Measurements from ENCODE around the gene BHLHE40.

BHLHE40 gene

DNA sequence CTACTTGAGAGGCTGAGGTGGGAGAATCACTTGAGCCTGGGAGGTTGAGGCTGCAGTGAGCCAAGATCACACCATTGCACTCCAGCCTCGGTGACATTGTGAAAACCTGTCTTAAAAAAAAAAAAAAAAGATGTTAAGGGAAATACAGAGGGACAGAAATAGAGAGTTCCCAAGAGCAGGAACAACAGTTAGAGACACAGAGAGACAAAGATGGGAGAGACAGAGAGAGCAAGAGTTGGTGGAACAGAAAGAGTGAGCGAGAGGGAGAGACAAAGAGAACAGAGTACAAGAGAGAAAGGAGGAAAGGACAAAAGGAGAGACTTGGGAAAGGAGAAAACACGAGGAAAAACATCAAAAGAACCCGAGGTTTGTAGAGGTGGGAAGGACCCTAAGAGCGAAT is 35.8 kb downstream of the BHLHE40 start:
- Histone ChIP-seq H3K27me3 (no peaks in the 10 kb centered on the region), H4K20me1 (peaks cover 9% of the 10 kb centered on the region), H3K9ac (no peak overlapping the region), H3K4me1 (peaks cover 56% of the 10 kb centered on the region), H3K4me2 (no peak overlapping the region), H3K9me3 (no peaks in the 10 kb centered on the region), H3K27ac (no peak overlapping the region), H3K4me3 (no peak overlapping the region), H3K36me3 (no peaks in the 10 kb centered on the region)
- no peak for TF ChIP-seq Cebpa-rat (IDR thresholded peaks at IDR 0.05)

DNA sequence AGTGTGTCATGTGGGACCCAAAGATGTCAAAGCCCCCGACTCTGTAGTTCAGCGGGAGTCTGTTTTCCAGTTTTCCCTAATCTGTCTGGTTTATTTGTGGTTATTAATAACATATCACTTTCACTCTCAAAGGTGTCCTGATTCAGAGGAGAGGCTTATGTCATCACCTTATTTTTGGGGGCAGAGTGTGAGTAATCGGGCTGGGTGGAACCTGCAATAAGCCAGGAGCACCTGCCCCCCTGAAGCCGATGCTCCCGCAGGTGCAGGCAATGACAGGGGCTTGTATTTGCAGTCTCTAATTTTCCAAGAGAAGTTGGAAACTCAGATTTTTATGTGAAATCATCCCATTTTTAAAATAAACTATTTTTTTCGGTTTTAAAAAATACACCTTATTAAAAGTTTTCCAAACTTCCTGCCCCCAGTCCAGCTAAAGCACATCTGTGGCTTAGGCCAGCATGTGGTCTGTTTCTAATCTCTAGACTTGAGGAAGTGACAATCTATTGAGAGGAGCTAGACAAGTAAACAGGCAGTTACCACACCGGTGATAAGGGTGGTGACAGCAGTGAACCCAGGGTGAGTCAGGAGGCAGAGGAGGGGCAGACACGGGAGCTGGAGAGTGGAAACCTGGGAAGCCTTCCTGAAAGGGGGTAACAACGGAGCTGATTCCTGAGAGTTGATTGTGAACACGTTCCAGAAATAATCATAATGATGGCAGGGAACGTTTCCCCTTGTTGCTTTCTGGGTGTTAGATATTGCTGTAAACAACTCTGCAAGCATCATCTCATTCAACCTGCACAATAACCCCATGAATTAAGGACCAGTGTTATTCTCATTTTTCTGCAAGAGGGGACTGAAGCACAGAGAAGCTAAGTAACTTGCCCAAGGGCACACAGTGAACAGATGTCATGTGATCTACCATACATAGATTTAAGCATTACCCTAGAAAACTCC is 37.2 kb downstream of the BHLHE40 start:
- Histone ChIP-seq H3K4me2 (peak overlapping the region; percentile 44), H3K27me3 (no peaks in the 10 kb centered on the region), H4K20me1 (no peaks in the 10 kb centered on the region), H3K4me1 (peaks cover 42% of the 10 kb centered on the region), H3K4me3 (no peak overlapping the region), H3K9ac (no peak overlapping the region), H3K36me3 (no peaks in the 10 kb centered on the region), H3K27ac (no peak overlapping the region), H3K9me3 (no peaks in the 10 kb centered on the region)
- no peak for TF ChIP-seq Cebpa-rat (IDR thresholded peaks at IDR 0.05)

DNA sequence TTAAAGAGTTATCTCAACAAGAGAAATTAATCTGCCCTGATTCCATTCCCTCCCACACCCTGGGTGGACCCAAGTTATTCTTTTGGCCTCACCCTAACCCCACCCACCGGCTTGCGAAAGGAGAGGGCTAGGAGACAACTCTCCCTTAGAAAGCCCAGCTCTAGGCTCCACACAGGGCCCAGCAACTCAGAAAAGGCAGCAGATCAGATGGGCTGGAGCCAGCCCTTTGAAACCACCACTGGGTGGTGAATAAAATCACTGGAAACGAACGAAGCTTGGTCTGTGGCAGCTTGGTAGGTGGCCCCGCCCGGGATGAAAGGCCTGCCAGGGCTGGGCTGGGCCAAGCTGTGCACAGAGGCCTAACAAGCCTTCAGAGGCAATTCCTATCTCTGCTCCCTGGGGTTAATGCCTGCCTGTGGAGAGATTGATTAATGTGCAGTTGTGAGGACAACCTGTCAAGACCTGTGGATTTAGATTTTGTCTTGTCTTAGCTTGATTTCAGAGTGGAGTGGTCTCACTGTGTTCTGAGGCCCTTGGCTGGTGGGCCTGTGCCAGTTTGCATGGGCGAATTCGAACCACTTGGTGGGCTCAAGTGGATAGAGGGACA is 38.8 kb downstream of the BHLHE40 start:
- no peaks in the 10 kb centered on the region for H3K9me3 ChIP-seq
- H3K4me1 ChIP-seq = peaks cover 26% of the 10 kb centered on the region
- no peak overlapping the region for H3K27ac ChIP-seq
- H3K27me3 ChIP-seq = no peaks in the 10 kb centered on the region
- H4K20me1 ChIP-seq = no peaks in the 10 kb centered on the region
- H3K4me3 ChIP-seq = no peak overlapping the region
- no peak for TF ChIP-seq Cebpa-rat (IDR thresholded peaks at IDR 0.05)
- H3K4me2 ChIP-seq = no peak overlapping the region
- no peaks in the 10 kb centered on the region for H3K36me3 ChIP-seq
- no peak overlapping the region for H3K9ac ChIP-seq

DNA sequence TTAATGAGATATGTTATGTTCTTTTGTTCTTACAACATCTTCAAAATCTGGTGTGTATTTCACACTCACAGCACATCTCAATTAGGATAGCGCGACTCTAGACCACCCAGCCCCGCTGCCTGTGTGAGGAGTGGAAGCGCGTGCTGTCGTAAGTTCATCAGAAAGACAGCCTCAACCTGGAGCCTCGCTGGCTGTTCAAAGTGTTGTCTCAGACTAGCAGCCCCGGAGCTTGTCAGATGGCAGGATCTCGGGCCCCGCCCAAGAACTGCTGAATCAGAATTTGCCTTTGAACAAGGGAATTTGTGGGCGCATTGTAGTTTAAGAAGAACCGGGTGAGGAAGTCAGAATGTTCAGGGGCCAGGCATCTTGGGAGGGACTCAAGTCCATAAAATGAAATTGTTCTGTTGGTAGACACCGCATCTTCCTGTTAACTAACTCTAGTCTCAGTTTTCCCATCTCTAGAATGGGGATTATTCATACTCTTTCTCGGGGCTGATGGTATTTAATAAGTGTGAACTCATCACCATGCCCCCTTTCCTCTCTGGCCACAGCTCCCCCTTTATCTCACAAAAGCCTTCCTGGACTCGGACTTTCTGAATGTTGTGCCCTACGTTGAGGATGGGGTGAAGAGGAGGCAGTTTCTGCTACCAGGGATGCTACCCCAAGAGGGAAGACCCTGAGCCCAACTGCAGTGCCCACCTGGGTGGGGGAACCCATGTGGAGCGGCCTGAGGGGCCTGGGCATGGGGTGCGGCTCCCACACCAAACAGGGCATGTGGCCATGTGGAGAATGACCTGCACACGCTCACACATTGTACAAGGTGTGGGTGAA is 40.4 kb downstream of the BHLHE40 start:
- no peaks in the 10 kb centered on the region for H3K27me3 ChIP-seq
- no peak for TF ChIP-seq Cebpa-rat (IDR thresholded peaks at IDR 0.05)
- H3K27ac ChIP-seq = no peak overlapping the region
- H3K9me3 ChIP-seq = no peaks in the 10 kb centered on the region
- no peak overlapping the region for H3K4me3 ChIP-seq
- H4K20me1 ChIP-seq = no peaks in the 10 kb centered on the region
- H3K9ac ChIP-seq = no peak overlapping the region
- H3K36me3 ChIP-seq = no peaks in the 10 kb centered on the region
- H3K4me2 ChIP-seq = no peak overlapping the region
- H3K4me1 ChIP-seq = peaks cover 16% of the 10 kb centered on the region

DNA sequence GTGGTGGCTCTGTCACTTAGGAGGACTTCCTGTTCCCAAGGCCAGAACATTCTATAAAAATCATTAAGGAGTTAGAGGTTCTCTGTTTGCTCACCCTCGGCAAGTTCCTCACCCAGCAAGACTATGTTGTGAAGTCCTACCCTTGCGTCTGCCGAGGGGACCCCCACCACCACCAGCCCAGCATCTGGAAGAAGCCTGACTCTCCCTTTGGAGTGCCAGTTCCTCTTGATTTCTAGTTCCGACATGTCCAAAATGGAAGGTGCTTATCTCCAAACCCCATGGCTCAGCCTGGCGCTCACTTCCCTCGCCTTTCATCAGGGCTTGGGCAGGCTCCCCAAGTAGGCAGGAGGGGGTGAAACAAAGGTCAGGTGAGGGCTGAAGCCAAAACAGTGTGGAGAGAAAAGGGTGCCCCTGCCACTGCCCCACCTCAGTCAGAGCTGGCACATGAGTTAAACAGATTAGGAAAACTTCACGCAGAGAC is 41.0 kb downstream of the BHLHE40 start:
- peaks cover 16% of the 10 kb centered on the region for H3K4me1 ChIP-seq
- H4K20me1 ChIP-seq = no peaks in the 10 kb centered on the region
- no peak overlapping the region for H3K4me2 ChIP-seq
- H3K27ac ChIP-seq = no peak overlapping the region
- no peak overlapping the region for H3K4me3 ChIP-seq
- TF ChIP-seq Cebpa-rat (IDR thresholded peaks at IDR 0.05) = no peak
- H3K9me3 ChIP-seq = no peaks in the 10 kb centered on the region
- H3K9ac ChIP-seq = no peak overlapping the region
- H3K27me3 ChIP-seq = no peaks in the 10 kb centered on the region
- H3K36me3 ChIP-seq = no peaks in the 10 kb centered on the region

DNA sequence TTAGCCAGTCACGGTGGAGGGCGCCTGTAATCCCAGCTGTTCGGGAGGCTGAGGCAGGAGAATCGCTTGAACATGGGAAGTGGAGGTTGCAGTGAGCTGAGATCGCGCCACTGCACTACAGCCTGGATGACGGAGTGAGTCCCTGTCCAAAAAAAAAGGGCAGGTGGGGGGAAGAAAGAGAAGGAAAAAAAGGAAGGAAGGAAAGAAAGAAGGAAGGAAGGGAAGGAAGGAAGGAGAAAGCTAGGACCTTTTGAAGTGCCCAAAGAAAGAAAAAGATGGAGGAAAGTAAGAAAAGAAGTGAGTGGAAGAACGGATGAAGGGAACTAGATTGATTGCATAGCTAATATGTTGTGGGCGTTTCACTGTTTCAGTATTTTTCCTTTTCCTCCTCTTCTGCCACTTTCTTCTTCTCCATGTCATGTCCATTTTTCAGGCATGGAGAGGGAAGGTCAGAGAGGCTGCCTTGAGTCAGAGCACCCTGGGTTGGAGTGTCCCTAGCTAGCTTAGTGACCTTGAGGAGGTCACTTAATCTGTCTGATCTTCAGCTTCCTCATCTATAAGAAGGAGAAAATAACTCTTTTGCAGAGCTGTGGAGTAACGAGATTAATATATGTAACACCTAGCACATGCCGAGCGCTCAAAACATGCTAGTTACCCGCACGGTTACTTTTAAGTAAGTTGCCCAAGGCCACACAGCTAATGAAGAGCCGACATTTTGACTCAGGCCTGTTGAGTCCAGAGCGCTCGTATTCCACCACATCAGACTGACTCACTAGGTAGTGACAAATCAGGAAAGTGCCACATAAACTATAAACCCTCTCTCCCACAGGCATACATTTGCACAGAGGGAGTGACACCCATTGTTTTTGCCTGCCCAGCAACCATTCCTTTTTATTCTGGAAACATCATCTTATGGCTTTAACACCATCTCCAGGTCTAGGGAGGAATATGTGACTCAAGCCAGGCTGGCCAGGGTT is 42.2 kb downstream of the BHLHE40 start:
- H3K36me3 ChIP-seq = no peaks in the 10 kb centered on the region
- no peaks in the 10 kb centered on the region for H3K27me3 ChIP-seq
- no peaks in the 10 kb centered on the region for H3K9me3 ChIP-seq
- H3K4me3 ChIP-seq = no peak overlapping the region
- H3K4me2 ChIP-seq = no peak overlapping the region
- no peaks in the 10 kb centered on the region for H4K20me1 ChIP-seq
- peaks cover 16% of the 10 kb centered on the region for H3K4me1 ChIP-seq
- no peak overlapping the region for H3K9ac ChIP-seq
- no peak for TF ChIP-seq Cebpa-rat (IDR thresholded peaks at IDR 0.05)
- no peak overlapping the region for H3K27ac ChIP-seq

DNA sequence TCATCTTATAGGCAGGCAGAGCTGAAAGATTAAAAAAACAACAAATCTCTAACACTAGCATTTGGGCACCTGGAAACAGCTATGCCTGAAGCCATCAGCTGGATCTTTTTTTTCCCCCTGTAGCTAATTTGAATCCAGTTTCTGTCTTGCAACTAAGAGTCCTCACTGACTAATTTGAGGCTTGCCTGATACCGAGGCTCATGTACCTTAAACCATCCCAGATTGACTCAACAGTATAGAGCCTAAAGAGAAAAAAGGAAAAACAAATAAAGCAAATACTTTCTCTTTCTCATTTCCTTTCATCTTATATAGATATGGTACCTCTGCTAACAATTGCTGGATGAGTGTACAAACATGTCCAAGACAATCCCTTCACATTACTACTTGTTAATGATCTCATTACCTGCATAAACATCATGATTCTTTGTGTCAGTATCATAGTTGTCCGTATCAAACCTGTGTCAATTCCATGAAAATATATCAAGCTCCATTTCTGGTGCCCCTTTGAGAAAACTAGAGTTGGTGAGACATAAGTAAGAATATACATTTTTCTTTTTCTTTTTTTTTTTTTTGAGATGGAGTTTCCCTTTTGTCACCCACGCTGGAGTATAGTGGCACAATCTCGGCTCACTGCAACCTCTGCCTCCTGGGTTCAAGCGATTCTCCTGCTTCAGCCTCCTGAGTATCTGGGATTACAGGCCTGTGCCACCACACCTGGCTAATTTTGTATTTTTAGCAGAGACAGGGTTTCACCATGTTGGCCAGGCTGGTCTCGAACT is 43.1 kb downstream of the BHLHE40 start:
- Histone ChIP-seq H3K27ac (no peak overlapping the region), H3K27me3 (no peaks in the 10 kb centered on the region), H3K36me3 (no peaks in the 10 kb centered on the region), H3K9ac (no peak overlapping the region), H4K20me1 (no peaks in the 10 kb centered on the region), H3K4me2 (no peak overlapping the region), H3K4me3 (no peak overlapping the region), H3K9me3 (no peaks in the 10 kb centered on the region), H3K4me1 (peaks cover 15% of the 10 kb centered on the region)
- no peak for TF ChIP-seq Cebpa-rat (IDR thresholded peaks at IDR 0.05)

DNA sequence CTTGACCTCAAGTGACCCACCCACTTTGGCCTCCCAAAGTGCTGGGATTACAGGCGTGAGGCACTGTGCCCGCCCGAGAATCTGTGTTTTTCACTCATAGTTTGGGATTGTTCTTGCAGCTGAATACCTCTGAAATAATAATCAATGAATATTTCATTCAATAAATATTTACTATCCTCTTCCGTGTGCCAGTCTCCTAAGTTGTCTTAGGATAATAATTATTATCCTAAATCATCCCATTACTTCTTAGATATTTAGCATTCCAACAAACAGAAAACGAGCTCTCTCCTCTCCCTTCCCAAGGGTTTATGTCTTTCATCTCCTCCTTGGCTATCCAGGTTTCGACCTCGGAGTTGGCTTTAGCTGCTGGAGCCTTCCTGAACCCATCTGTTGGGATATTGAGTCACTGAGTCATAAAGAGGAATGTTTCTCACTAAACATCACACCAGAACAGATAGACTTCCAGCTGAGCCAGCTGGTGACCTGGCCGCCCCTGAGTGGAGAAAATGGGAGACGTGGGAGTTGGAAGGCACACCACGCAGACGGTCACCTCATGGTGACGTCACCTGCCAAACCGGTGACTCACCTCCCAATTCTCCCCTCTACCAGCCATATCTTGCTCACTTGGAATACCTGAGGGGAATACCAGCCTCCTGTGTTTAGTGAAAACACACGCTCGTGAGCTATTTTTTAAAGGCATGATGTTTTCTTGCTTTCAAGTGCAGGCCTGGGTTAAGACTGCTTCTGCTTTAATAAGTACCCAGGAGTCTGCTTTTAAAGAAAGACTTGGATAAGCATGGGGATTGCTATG is 43.9 kb downstream of the BHLHE40 start:
- no peaks in the 10 kb centered on the region for H3K9me3 ChIP-seq
- no peak overlapping the region for H3K27ac ChIP-seq
- H3K4me3 ChIP-seq = no peak overlapping the region
- H3K9ac ChIP-seq = no peak overlapping the region
- H3K4me2 ChIP-seq = no peak overlapping the region
- no peaks in the 10 kb centered on the region for H3K36me3 ChIP-seq
- H3K4me1 ChIP-seq = peaks cover 20% of the 10 kb centered on the region
- TF ChIP-seq Cebpa-rat (IDR thresholded peaks at IDR 0.05) = no peak
- no peaks in the 10 kb centered on the region for H3K27me3 ChIP-seq
- no peaks in the 10 kb centered on the region for H4K20me1 ChIP-seq
